ENCODE results near the gene WAPL.

GRCh38 chr10:86388119-86388704, 133.4 kb downstream of the WAPL start:
- TF ChIP-seq, protein P1, sequence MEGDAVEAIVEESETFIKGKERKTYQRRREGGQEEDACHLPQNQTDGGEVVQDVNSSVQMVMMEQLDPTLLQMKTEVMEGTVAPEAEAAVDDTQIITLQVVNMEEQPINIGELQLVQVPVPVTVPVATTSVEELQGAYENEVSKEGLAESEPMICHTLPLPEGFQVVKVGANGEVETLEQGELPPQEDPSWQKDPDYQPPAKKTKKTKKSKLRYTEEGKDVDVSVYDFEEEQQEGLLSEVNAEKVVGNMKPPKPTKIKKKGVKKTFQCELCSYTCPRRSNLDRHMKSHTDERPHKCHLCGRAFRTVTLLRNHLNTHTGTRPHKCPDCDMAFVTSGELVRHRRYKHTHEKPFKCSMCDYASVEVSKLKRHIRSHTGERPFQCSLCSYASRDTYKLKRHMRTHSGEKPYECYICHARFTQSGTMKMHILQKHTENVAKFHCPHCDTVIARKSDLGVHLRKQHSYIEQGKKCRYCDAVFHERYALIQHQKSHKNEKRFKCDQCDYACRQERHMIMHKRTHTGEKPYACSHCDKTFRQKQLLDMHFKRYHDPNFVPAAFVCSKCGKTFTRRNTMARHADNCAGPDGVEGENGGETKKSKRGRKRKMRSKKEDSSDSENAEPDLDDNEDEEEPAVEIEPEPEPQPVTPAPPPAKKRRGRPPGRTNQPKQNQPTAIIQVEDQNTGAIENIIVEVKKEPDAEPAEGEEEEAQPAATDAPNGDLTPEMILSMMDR (conservative IDR thresholded peaks at IDR 0.05; ENCODE audit: low read length) = no peak
- no peak for TF ChIP-seq EZH2phosphoT487 (IDR thresholded peaks at IDR 0.05; ENCODE audit: borderline replicate concordance)
